CD4-positive, alpha-beta T cell treated with Interleukin-6 for 4 hours (primary cell): ENCODE results near the gene DDX31.
A peak's percentile ranks its signal among the peaks of the same experiment; 100 is the strongest.

Experiments
- DNase-seq: peaks from one replicate; pipeline ENCODE4 v3.0.0-alpha.2; 2020; ENCODE audit warnings: mixed read lengths

Gene DDX31

DNA sequence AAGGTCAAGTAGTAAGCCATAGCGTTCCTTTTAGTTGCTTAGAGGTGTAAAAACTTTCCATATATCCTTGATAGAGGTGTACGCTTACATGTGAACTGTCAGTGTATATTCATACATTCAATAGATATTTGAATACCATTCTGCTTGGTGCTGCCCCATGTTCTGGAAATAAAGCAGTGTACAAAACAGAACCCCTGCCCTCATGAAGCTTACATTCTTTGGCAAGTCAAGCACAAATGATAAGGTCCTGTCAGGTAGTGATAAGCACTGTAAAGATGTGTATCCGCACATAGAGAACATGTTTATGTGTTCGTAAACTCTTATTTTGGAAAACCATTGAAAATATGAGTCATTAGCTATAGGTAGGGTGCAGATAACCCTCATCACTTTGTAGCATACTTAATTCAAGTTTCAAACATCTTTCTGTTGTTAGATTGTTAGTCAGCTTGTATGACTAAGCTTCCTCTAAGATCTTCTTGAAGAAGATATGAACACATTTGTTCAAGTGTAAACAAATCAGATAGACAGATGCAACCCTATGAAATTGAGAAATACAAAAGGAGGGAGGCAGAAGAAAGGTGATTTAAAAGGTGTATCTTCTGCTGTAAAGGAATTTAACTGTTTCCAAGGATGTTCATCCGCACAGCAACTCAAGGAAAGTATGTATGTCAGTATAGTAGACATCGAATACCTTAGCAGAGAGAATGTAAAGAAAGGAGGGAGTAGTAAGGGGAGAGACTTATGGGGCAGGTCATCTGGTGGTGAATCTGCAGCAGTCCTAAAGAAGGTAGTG lies 2.0 kb upstream of the DDX31 start:
- DNase-seq, result no peak

DNA sequence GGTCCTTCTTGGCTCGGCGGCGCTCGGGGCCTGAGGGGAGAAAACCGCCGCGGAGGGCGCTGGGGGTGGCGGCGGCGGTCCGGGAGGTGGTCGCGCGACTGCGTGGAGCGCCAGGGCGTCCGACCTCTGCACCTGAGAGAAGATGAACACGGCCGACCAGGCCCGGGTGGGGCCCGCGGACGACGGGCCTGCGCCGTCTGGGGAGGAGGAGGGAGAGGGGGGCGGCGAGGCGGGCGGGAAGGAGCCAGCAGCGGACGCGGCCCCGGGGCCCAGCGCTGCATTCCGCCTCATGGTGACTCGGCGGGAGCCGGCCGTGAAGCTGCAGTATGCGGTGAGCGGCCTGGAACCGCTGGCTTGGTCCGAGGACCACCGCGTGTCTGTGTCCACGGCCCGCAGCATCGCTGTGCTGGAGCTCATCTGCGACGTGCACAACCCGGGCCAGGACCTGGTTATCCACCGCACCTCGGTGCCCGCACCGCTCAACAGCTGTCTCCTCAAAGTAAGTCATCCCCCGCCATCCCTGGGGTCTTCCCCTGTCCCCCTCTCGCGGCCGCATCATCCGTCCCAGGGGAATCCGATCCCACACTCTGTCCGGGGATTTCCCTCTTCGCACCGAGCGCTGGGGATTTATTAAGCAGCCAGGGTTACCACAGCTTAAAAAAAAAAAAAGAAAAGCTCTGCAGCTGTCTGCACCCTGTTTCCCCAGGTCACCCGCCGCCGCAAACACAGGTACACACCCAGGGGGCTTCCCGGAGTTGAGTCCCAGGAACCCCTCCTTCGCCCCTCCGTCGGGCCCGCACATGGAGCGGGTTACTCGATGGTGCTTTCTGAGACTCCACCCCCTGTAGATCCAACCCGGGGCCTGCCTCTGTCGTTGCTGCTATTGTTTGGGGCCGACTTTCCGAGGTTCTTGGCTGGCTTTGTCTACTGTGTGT lies 941 bp upstream of the DDX31 start, which contains the start of gene GTF3C4:
Gene GTF3C4, plus strand, starts transcription at position 8 of the 935 bp plus-strand sequence. Its CDS starts 135 bp downstream, at position 143.
- peak; percentile 38 for DNase-seq

- DNase-seq, result no peak
Observed at GRCh38 chr9:132669319-132669697, 475 bp downstream of the DDX31 start.

DNA sequence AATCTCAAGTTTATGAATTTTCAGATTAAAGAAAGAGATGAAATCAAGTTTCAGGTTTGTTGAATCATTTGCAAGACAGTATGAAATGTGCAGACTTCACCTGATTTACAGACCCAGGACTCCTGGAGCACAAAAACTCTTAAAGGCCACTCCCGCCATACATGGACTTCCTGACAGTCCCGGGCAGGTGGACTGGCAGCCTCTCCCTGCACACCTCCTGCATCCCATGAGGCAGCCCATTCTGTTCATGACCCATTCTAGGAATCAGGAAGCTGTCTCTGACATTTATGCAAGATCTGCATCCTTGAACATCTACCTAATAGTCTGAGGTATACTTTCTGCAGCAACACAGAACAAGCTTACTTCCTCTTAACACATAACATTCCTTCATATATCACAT lies 5.9 kb downstream of the DDX31 start:
- DNase-seq, result no peak

GRCh38 chr9:132663117-132663516 lies 6.7 kb downstream of the DDX31 start:
- DNase-seq, result no peak

DNA sequence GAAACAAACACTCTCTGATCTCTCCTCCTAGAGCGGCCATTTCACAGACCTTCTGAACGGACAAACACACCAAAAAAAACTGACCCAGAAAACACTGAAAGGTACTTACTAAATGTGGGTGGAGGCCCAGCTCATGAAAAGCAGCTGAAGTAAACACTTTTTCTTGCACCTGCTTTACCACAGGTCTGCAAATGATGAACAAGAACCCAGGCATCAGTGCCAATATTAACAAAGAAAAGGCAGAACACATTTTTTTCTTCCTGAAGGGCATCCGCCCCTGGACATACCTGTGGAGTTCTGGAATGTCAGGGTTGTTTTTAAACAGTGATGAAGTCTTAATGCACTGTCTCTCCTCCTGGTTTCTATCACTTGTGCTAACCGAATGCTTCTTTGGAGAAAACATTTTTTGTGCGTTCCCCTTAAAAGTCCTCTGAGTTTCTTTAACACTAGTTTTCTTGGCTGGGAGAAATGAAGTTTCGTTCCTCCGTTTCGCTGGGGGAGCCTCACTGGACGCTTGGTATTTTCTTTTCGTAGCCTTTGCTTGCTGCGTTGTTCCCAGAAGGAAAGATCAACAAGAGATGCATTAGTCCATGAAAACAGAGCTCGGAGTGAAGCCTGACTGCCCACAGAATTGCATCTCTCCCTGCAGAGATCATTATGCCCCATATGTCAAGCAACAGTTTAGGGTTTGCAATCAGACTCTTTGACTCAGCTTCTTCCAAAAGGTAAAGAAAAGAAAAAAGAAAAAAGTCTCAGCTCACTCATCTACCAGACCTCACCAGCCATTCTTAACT lies 7.4 kb downstream of the DDX31 start:
- no peak for DNase-seq

DNA sequence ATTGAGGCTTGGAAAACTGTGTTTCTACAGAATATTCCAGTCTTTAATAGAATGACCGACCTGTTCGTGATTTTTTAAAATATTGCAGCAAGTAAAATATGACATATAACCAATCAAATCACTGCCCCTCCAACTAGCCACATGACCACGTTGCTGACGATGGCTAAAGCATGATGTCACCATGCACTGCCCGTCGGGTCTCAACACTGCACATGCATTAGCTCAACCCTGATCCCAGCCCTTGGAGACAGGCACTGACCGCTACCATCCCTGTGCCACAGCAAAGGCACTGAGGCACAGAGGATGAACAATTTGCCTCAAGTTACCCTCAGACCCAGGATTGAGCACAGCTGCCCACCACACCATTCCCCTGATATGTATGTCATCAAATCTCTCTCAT lies 13.5 kb downstream of the DDX31 start:
- no peak for DNase-seq

GRCh38 chr9:132651259-132651658 lies 18.5 kb downstream of the DDX31 start:
- DNase-seq, result no peak

DNA sequence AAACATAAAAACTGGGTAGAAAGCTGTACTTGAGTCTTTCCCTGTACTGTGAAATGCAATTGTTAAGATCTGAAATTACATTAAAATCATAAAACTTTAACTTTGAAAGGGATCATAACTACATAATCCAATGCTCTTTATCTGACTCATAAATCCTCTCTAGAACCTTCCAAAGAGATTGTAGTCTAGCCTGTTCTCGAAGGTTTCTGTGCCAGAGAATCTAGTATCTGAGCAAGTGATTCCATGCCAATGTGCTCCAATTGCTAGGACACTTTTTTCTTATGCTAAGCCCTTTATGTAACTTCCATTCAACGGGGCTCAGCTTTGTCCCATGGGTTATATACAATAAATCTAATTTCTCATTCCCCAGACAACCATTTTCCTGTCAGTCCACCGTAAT lies 21.1 kb downstream of the DDX31 start:
- no peak for DNase-seq

- DNase-seq, result no peak
Observed at GRCh38 chr9:132648283-132648682, 21.5 kb downstream of the DDX31 start.

DNA sequence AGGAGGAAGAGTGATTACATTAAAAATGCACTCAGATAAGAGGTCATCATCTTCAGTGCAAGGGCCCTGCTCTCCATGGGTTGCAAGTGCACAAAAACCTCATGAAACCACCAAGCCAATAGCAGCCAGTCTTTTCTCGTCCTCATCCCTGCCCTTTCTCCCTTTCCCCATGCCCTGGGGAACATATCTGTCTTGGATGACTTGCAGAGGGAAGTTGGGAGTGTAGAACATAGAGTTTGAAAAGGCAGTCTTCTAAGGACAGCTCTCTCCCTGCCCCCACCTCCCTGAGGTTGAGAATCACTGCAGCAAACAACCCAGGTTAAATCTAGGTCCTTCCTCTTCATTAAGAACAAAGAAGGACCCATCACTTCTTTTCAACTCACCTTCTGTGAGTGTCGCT lies 22.0 kb downstream of the DDX31 start:
- DNase-seq, result no peak

DNA sequence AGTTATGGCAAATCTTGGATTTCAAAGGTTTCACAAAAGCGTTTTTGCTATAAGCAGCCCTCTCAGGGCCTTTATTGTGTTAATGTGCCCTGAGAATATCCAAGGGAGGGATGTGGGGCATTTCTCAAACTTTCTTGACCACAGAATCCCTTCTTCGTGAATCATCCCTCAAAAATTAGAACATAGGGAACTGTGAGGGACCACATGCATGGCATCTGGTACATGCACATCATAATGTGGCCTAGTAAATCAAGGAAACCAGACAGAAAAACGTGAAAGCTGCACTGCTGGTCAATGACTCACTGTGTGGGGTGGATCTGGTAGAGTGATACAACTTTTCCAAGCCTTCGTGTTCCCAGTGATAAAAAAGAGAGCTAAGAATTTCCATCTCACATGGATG lies 22.4 kb downstream of the DDX31 start:
- no peak for DNase-seq

- DNase-seq, result no peak
Observed at GRCh38 chr9:132646726-132647125, 23.1 kb downstream of the DDX31 start.

DNA sequence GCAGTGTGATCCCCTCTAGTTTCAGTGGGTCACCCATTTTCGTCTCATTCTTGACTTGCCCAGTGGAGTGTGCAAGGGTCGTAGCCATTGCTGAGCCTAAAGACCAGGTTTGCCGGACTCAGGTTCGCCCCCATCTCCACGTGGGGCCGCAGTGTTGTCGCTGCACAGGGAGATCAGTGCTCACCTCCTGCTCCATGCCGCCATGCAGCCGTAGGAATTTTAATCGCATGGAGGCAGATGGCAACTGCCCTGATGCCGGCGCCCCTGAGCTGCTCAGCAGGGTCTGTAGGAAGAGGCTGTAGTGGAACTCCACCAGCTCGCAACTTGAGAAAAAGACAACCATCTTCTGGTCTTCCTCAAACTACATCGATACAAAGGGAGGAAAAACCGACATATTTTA lies 24.1 kb downstream of the DDX31 start:
- no peak for DNase-seq

- DNase-seq, result no peak
Observed at GRCh38 chr9:132645306-132645705, 24.5 kb downstream of the DDX31 start.

- no peak for DNase-seq
Observed at GRCh38 chr9:132644251-132644650, 25.5 kb downstream of the DDX31 start.

DNA sequence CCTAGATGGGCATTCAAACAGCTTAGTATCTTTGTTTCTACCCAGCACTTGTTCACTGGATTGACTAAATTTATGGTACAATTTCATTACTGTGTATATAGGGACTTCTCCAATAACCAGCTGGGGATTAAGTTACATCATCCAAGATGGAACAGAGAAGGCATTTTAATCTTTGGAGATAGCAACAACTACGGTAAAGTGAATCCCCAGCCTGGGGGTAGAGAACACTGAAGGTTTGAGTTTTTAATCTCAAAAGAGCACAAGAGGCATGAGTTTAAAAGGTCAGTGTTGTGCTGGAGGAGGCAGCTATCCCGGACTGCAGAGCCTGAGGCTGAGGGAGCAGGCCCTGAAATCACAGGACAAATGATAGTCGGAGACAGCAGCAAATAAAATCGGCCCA lies 28.6 kb downstream of the DDX31 start:
- DNase-seq, result no peak

DNA sequence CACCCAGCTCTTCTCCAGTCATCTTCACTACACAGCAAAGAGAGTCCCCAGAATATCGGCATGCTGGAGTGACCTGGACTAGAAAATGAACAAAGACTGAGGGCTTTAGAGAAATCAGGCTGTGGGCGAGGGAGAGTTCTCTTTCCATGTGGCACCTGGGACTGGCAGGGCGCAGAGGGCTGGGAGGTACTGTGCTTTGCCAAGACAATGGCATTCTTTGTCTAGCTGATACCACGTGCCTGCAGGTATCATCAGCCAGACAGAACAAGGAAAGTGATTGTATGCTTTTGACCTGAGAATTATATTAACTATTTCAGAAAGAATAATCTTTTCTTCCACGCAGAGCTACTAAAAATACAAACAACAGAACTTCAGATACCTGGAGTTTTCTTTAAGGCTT lies 30.5 kb downstream of the DDX31 start:
- no peak for DNase-seq

- no peak for DNase-seq
Observed at GRCh38 chr9:132638240-132638639, 31.5 kb downstream of the DDX31 start.

DNA sequence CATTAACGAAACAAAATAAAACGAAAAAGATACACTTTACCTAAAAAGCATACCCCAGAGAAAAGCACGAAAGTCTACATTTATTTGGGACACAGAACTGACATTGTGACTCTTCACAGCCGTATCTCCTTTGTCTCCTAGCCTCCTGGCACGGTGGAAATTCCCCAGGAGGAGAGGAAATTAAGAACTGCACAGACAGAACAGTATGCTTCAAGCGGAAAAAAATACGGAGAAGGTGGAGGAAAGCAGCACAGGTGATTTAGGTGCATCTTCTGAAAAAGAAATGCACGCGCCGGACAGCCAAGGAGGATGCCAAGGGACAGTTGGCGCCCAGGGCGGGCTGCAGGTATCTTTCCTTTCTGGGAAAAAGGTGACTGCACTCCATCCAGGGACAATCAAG lies 32.0 kb downstream of the DDX31 start:
- DNase-seq, result no peak

DNA sequence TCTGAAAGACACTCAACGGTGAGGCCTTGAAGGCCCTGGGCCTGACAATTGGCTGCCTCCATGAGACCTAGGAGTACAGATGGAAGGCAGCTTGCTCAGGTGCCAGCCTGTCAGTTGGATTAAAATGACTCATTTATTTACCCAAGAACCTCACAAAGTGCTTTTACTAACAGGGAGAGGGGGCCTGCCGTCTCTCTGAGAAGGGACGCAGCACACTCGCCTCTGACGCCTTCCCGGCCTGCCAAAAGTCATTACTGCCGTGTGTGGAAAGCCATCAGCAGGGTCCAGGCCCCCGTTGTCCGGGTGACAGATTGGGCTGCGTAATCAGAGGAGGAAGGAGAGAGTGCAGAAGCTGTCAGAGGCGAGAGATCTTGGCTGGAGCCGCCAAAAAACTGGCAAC lies 32.4 kb downstream of the DDX31 start:
- no peak for DNase-seq

DNA sequence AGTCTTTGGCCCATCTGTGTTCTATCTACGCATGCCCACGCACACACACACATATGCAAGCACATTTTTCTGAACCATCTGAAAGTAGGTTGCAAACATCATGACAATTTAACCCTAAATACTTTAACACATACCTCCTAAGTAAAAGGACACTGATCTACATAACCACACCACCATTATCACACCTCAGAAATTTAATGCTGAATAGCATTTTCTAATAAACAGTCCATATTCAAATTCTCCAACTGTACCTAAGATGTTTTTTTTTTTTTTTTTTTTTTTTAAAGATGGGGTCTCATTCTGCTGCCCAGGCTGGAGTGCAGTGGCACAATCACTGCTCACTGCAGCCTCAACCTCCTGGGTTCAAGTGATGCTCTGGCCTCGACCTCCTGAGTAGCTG lies 35.5 kb downstream of the DDX31 start:
- DNase-seq, result no peak
